Stomach (tissue), 9 donors: ENCODE results near the gene DIRAS1. TPM values are rescaled to one million over a fixed set of nuclear protein-coding genes. Genes with fewer than 3 reads are reported as not detected.

Source experiments
- DNase-seq, 2 donors: peaks; one replicate each; pipeline versions ENCODE4 v3.0.0 to v3.0.0-alpha.2; 2013 to 2019
- H3K27ac ChIP-seq, 5 donors: fragments of 200-600 bp in 4 of 5; sonication (generic) in 4 of 5; one replicate each; pipeline ENCODE4 v1.5.1; 2013 to 2019; ENCODE audit warnings: mild to moderate bottlenecking in 1 of 5, moderate library complexity in 1 of 5
- H3K27me3 ChIP-seq, 3 donors: fragments of 200-600 bp; sonication (generic); one replicate each; pipeline ENCODE4 v1.5.1; 2017 to 2019; ENCODE audit warnings: mixed run types in 1 of 3
- H3K36me3 ChIP-seq, 4 donors: fragments of 200-600 bp; sonication (generic); 1 replicate in 3 of 4; 2 replicates in 1 of 4; pipeline ENCODE4 v1.5.1; 2016 to 2019
- H3K4me1 ChIP-seq, 4 donors: fragments of 200-600 bp; sonication (generic); one replicate each; pipeline ENCODE4 v1.5.1; 2016 to 2019
- H3K4me3 ChIP-seq, 4 donors: fragments of 200-600 bp; sonication (generic) in 3 of 4; one replicate each; pipeline ENCODE4 v1.5.1; 2016 to 2019; ENCODE audit warnings: mild to moderate bottlenecking in 1 of 4
- H3K9me3 ChIP-seq, 4 donors: fragments of 200-600 bp; sonication (generic); one replicate each; pipeline ENCODE4 v1.5.1; 2016 to 2019
- EP300 ChIP-seq: sonication (generic); formaldehyde crosslinking; IDR thresholded peaks from one replicate; pipeline ENCODE4 v1.6.1; 2017; ENCODE audit warnings: antibody characterized with exemption
- POLR2A ChIP-seq, 4 donors: fragments of 450-650 bp; IDR thresholded peaks; one replicate each; pipeline ENCODE4 v1.6.1; 2016; ENCODE audit warnings: antibody characterized with exemption in 4 of 4, control low read depth in 2 of 4, mild to moderate bottlenecking in 1 of 4, moderate library complexity in 1 of 4
- POLR2AphosphoS5 ChIP-seq, 3 donors: sonication (generic); formaldehyde crosslinking; IDR thresholded peaks; one replicate each; pipeline ENCODE4 v1.6.1; 2016; ENCODE audit warnings: antibody characterized with exemption in 3 of 3
- WGBS, 5 donors: extraction: QIAGEN DNeasy Blood & Tissue Kit in 3 of 5; methylation state at CpG; one replicate each; pipeline versions ENCODE4 v1.1.5 to v1.1.7; 2013 to 2018; 5-methylcytosine and 5-hydroxymethylcytosine counted together
- intact Hi-C: fragments of 100-400 bp; cut with DNase I; formaldehyde crosslinking; loops from one replicate; pipeline ENCODE4 v1.15.1; 2023; ENCODE audit warnings: low total_unique reads
- polyA plus RNA-seq, 3 donors: library from polyadenylated mRNA; stranded (reverse); fragments of 200-250 nt; gene quantifications; one replicate each; pipeline ENCODE4 v1.2.3, GENCODE V29; 2013
- total RNA-seq, 5 donors: library from RNA; depleted of rRNA; stranded (reverse); fragments of >200 nt; gene quantifications; one replicate each; pipeline versions ENCODE4 v1.1.0 to v1.2.3, GENCODE V29; 2014 to 2016
- TF ChIP-seq, protein P1 (sequence below), 7 experiments: fragments of 450-650 bp in 4 of 7; fragments of 200-600 bp in 3 of 7; sonication (generic) in 3 of 7; IDR thresholded peaks; one replicate each; pipeline ENCODE4 v1.5.1; 2016 to 2019; ENCODE audit warnings: antibody characterized with exemption in 7 of 7, control low read depth in 2 of 7, mild to moderate bottlenecking in 1 of 7
- donor health status: healthy with polysubstance abuse.
- donor health status: Bipolar disorder and iron deficiency.
- donor health status: healthy.

Gene DIRAS1
- total and polyA plus RNA-seq, 8 donors: 0.73 to 8.4 (median 2.1) TPM; not detected in 1

GRCh38 chr19:2761309-2761677 is 40.1 kb upstream of the DIRAS1 start:
- intact Hi-C loops: no loop called here
- 94 to 97% (median 95%) methylated on average over 7 to 16 of the region's 16 CpGs for WGBS, 5 donors
- no peak overlapping the region for H3K27ac ChIP-seq
- peak in 1 of 2 donors; percentile 2 for DNase-seq
- no peaks in the 10 kb centered on the region for H3K27me3 ChIP-seq
- peaks cover 82 to 100% (median 99%) of the 10 kb centered on the region in 4 donors for H3K36me3 ChIP-seq
- TF ChIP-seq, protein P1, sequence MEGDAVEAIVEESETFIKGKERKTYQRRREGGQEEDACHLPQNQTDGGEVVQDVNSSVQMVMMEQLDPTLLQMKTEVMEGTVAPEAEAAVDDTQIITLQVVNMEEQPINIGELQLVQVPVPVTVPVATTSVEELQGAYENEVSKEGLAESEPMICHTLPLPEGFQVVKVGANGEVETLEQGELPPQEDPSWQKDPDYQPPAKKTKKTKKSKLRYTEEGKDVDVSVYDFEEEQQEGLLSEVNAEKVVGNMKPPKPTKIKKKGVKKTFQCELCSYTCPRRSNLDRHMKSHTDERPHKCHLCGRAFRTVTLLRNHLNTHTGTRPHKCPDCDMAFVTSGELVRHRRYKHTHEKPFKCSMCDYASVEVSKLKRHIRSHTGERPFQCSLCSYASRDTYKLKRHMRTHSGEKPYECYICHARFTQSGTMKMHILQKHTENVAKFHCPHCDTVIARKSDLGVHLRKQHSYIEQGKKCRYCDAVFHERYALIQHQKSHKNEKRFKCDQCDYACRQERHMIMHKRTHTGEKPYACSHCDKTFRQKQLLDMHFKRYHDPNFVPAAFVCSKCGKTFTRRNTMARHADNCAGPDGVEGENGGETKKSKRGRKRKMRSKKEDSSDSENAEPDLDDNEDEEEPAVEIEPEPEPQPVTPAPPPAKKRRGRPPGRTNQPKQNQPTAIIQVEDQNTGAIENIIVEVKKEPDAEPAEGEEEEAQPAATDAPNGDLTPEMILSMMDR (IDR thresholded peaks at IDR 0.05): no peak
- no peak for TF ChIP-seq POLR2A (IDR thresholded peaks at IDR 0.05)
- no peak for TF ChIP-seq POLR2AphosphoS5 (IDR thresholded peaks at IDR 0.05)
- TF ChIP-seq EP300: no peak
- no peaks in the 10 kb centered on the region for H3K4me1 ChIP-seq
- no peak overlapping the region for H3K4me3 ChIP-seq
- H3K9me3 ChIP-seq: no peaks in the 10 kb centered on the region

GRCh38 chr19:2759965-2760364 is 38.8 kb upstream of the DIRAS1 start:
- no peaks in the 10 kb centered on the region for H3K9me3 ChIP-seq
- H3K4me1 ChIP-seq: no peaks in the 10 kb centered on the region
- H3K4me3 ChIP-seq: no peak overlapping the region
- 86 to 95% (median 89%) methylated on average over 7 of the region's 7 CpGs for WGBS, 5 donors
- no peak overlapping the region for H3K27ac ChIP-seq
- no peak for DNase-seq
- H3K27me3 ChIP-seq: no peaks in the 10 kb centered on the region
- peaks cover 79 to 100% (median 99%) of the 10 kb centered on the region in 4 donors for H3K36me3 ChIP-seq
- TF ChIP-seq EP300 (no peak), POLR2A (IDR thresholded peaks at IDR 0.05) (no peak), POLR2AphosphoS5 (IDR thresholded peaks at IDR 0.05) (no peak)
- TF ChIP-seq, protein P1 (IDR thresholded peaks at IDR 0.05): no peak
- intact Hi-C loops: no loop called here

- peaks cover 79 to 100% (median 99%) of the 10 kb centered on the region in 4 donors for H3K36me3 ChIP-seq
These were observed 38.2 kb upstream of the DIRAS1 start for GRCh38 chr19:2759362-2759761.

GRCh38 chr19:2758601-2759313 is 37.6 kb upstream of the DIRAS1 start:
- WGBS, 5 donors: 94 to 96% (median 95%) methylated on average over 17 of the region's 17 CpGs
- no peaks in the 10 kb centered on the region for H3K27me3 ChIP-seq
- no peak for DNase-seq
- intact Hi-C loops: no loop called here
- no peak overlapping the region for H3K27ac ChIP-seq
- no peaks in the 10 kb centered on the region for H3K9me3 ChIP-seq
- peaks cover 79 to 100% (median 99%) of the 10 kb centered on the region in 4 donors for H3K36me3 ChIP-seq
- no peak overlapping the region for H3K4me3 ChIP-seq
- H3K4me1 ChIP-seq: no peaks in the 10 kb centered on the region
- TF ChIP-seq EP300 (no peak), POLR2AphosphoS5 (IDR thresholded peaks at IDR 0.05) (no peak), POLR2A (IDR thresholded peaks at IDR 0.05) (no peak)
- TF ChIP-seq, protein P1 (IDR thresholded peaks at IDR 0.05): no peak

More at GRCh38 chr19:2759362-2759761, 38.2 kb upstream of the DIRAS1 start:
- no peak overlapping the region for H3K27ac ChIP-seq
- WGBS, 5 donors: 91 to 94% (median 92%) methylated on average over 17 of the region's 17 CpGs
- H3K9me3 ChIP-seq: no peaks in the 10 kb centered on the region
- TF ChIP-seq, protein P1 (IDR thresholded peaks at IDR 0.05): no peak
- no peak overlapping the region for H3K4me3 ChIP-seq
- H3K4me1 ChIP-seq: no peaks in the 10 kb centered on the region
- H3K27me3 ChIP-seq: no peaks in the 10 kb centered on the region
- intact Hi-C loops: no loop called here
- no peak for DNase-seq
